Neural cell (in vitro differentiated cells): ENCODE data around the gene RHPN2. TPM values are rescaled to one million over a fixed set of nuclear protein-coding genes. Genes with fewer than 3 reads are reported as not detected.

ENCODE experiments used
- H2AFZ ChIP-seq: fragments of 200-600, 300-800 bp; sonication (generic), shearing (Covaris generic); 2 replicates; pipeline ENCODE4 v1.6.0; 2014; ENCODE audit warnings: low read depth, mild to moderate bottlenecking, antibody characterized with exemption, low read length, moderate library complexity
- H3F3A ChIP-seq: fragments of 200-600 bp; shearing (Covaris generic); 2 replicates; pipeline ENCODE4 v1.6.1; 2016; ENCODE audit warnings: mild to moderate bottlenecking, moderate library complexity, mixed read lengths, antibody characterized with exemption, low read length; ENCODE audit not compliant: insufficient read depth, poor library complexity, severe bottlenecking
- H3K27ac ChIP-seq: fragments of 200-600, 300-800 bp; sonication (generic), shearing (Covaris generic); 2 replicates; pipeline ENCODE4 v1.5.1; 2014; ENCODE audit warnings: mild to moderate bottlenecking, low read length, moderate library complexity
- H3K27me3 ChIP-seq: fragments of 300-800, 200-600 bp; sonication (generic), shearing (Covaris generic); 2 replicates; pipeline ENCODE4 v1.6.0; 2014; ENCODE audit warnings: mild to moderate bottlenecking, low read depth, low read length, moderate library complexity; ENCODE audit not compliant: insufficient read depth
- H3K36me3 ChIP-seq: fragments of 300-800, 200-600 bp; sonication (generic), shearing (Covaris generic); 2 replicates; pipeline ENCODE4 v1.5.1; 2014; ENCODE audit warnings: mild to moderate bottlenecking, antibody characterized with exemption, low read length, moderate library complexity; ENCODE audit not compliant: insufficient read depth
- H3K4me2 ChIP-seq: fragments of 300-800, 200-600 bp; sonication (generic), shearing (Covaris generic); 2 replicates; pipeline ENCODE4 v1.6.0; 2014; ENCODE audit warnings: mild to moderate bottlenecking, low read length
- H3K4me3 ChIP-seq: fragments of 300-800, 200-600 bp; sonication (generic), shearing (Covaris generic); 2 replicates; pipeline ENCODE4 v1.5.1; 2014; ENCODE audit warnings: mild to moderate bottlenecking, low read length, moderate library complexity
- H3K79me2 ChIP-seq: fragments of 200-600 bp; shearing (Covaris generic); replicated peaks from 2 replicates; pipeline ENCODE4 v1.6.0; 2014; ENCODE audit warnings: mild to moderate bottlenecking, low read length, moderate library complexity; ENCODE audit not compliant: insufficient read depth
- H3K9ac ChIP-seq: fragments of 300-800, 200-600 bp; sonication (generic), shearing (Covaris generic); 2 replicates; pipeline ENCODE4 v1.6.1; 2016; ENCODE audit warnings: mild to moderate bottlenecking, low read length, mixed read lengths
- H3K9me2 ChIP-seq: fragments of 200-600 bp; shearing (Covaris generic); 2 replicates; pipeline ENCODE4 v1.6.1; 2016; ENCODE audit warnings: mild to moderate bottlenecking, low read length, mixed read lengths; ENCODE audit not compliant: insufficient read depth
- H3K9me3 ChIP-seq: fragments of 200-600, 300-800 bp; sonication (generic), shearing (Covaris generic); 2 replicates; pipeline ENCODE4 v1.6.1; 2016; ENCODE audit warnings: mild to moderate bottlenecking, mixed run types, low read length, moderate library complexity, mixed read lengths
- H4K20me1 ChIP-seq: fragments of 200-600 bp; shearing (Covaris generic); 2 replicates; pipeline ENCODE4 v1.6.1; 2016; ENCODE audit warnings: mild to moderate bottlenecking, mixed run types; ENCODE audit not compliant: insufficient read depth
- CTCF ChIP-seq: fragments of 450-650 bp; IDR thresholded peaks from 2 replicates; pipeline ENCODE4 v1.5.1; 2014; ENCODE audit warnings: antibody characterized with exemption, mild to moderate bottlenecking, moderate library complexity; ENCODE audit not compliant: poor library complexity, severe bottlenecking
- EP300 ChIP-seq: fragments of 450-650 bp; conservative IDR thresholded peaks from 2 replicates; pipeline ENCODE4 v1.6.1; 2014; ENCODE audit warnings: antibody characterized with exemption, mild to moderate bottlenecking, moderate library complexity; ENCODE audit not compliant: poor library complexity, severe bottlenecking
- EZH2 ChIP-seq: fragments of 200-600, 300-800 bp; shearing (Covaris generic), sonication (generic); IDR thresholded peaks from 2 replicates; pipeline ENCODE4 v1.6.1; 2014; ENCODE audit warnings: antibody characterized with exemption, low read length, borderline replicate concordance, mild to moderate bottlenecking; ENCODE audit not compliant: insufficient read depth, poor library complexity, severe bottlenecking
- MXI1 ChIP-seq: fragments of 450-650 bp; conservative IDR thresholded peaks from 2 replicates; pipeline ENCODE4 v1.6.1; 2014; ENCODE audit warnings: antibody characterized with exemption, mild to moderate bottlenecking; ENCODE audit not compliant: poor library complexity, severe bottlenecking
- POLR2AphosphoS5 ChIP-seq: IDR thresholded peaks from 2 replicates; pipeline ENCODE4 v1.6.1; 2012
- RAD21 ChIP-seq: fragments of 450-650 bp; conservative IDR thresholded peaks from 2 replicates; pipeline ENCODE4 v1.6.1; 2014; ENCODE audit warnings: antibody characterized with exemption, mild to moderate bottlenecking, moderate library complexity
- REST ChIP-seq: IDR thresholded peaks from 2 replicates; pipeline ENCODE4 v1.6.1; 2012; ENCODE audit warnings: borderline replicate concordance
- SMC3 ChIP-seq: fragments of 450-650 bp; conservative IDR thresholded peaks from 2 replicates; pipeline ENCODE4 v1.6.1; 2014; ENCODE audit warnings: antibody characterized with exemption, mild to moderate bottlenecking, moderate library complexity; ENCODE audit not compliant: poor library complexity
- TAF1 ChIP-seq: IDR thresholded peaks from 2 replicates; pipeline ENCODE4 v1.6.1; 2012; ENCODE audit warnings: low read depth
- polyA plus RNA-seq: library from polyadenylated mRNA; depleted of rRNA; stranded (reverse); fragments of >200 nt; gene quantifications from 2 replicates; pipeline ENCODE4 v1.2.3, GENCODE V29; 2014

The RHPN2 gene
- polyA plus RNA-seq, 1 donor from 2014 or later = 1.5 TPM

GRCh38 chr19:33086955-33087354 is 22.3 kb upstream of the RHPN2 start:
- Histone ChIP-seq H3K27ac (no peak overlapping the region), H3K9me2 (no peaks in the 10 kb centered on the region), H3K4me2 (no peak overlapping the region), H3K36me3 (no peaks in the 10 kb centered on the region), H3K9me3 (no peaks in the 10 kb centered on the region), H3K9ac (no peak overlapping the region), H3K79me2 (peaks cover 5% of the 10 kb centered on the region), H3K27me3 (no peaks in the 10 kb centered on the region), H3F3A (no peaks in the 10 kb centered on the region), H2AFZ (no peak overlapping the region), H4K20me1 (peaks cover 4% of the 10 kb centered on the region), H3K4me3 (no peak overlapping the region)
- TF ChIP-seq CTCF (no peak), EZH2 (no peak), MXI1 (no peak), REST (no peak), POLR2AphosphoS5 (no peak), TAF1 (no peak), EP300 (no peak), RAD21 (no peak)

GRCh38 chr19:33085570-33086128 is 21.0 kb upstream of the RHPN2 start:
- Histone ChIP-seq H3K36me3 (no peaks in the 10 kb centered on the region), H3K79me2 (peaks cover 12% of the 10 kb centered on the region), H3K27ac (no peak overlapping the region), H3F3A (no peaks in the 10 kb centered on the region), H3K9me2 (no peaks in the 10 kb centered on the region), H3K9me3 (no peaks in the 10 kb centered on the region), H4K20me1 (peaks cover 4% of the 10 kb centered on the region), H2AFZ (no peak overlapping the region), H3K4me3 (no peak overlapping the region), H3K4me2 (no peak overlapping the region), H3K27me3 (no peaks in the 10 kb centered on the region), H3K9ac (no peak overlapping the region)
- no peak for TF ChIP-seq SMC3
- no peak for TF ChIP-seq TAF1
- no peak for TF ChIP-seq RAD21
- no peak for TF ChIP-seq EZH2
- TF ChIP-seq REST = no peak
- TF ChIP-seq POLR2AphosphoS5 = no peak
- TF ChIP-seq MXI1 = no peak
- TF ChIP-seq CTCF = no peak
- TF ChIP-seq EP300 = no peak
